NB4 (cell line): ENCODE results near the gene RIPK3.

Experiments
- CTCF ChIP-seq: IDR thresholded peaks from one replicate; pipeline ENCODE4 v1.5.1; 2012; ENCODE audit warnings: low read depth, low read length
- POLR2A ChIP-seq: IDR thresholded peaks from 2 replicates; pipeline ENCODE4 v1.6.1; 2011; ENCODE audit warnings: mild to moderate bottlenecking; ENCODE audit not compliant: insufficient read length; ENCODE audit errors: extremely low read depth

GRCh38 chr14:24377126-24377525 lies 37.3 kb upstream of the RIPK3 start:
- TF ChIP-seq POLR2A (no peak), CTCF (no peak)
